A673 (cell line): ENCODE measurements around the gene KRTAP12-4. TPM values are rescaled to one million over a fixed set of nuclear protein-coding genes. Genes with fewer than 3 reads are reported as not detected.

ENCODE experiments used
- BruUV-seq: library from RNA; stranded (reverse); fragments of 400-500 nt; replicated peaks from 2 replicates; lab custom pipeline; 2021; lab: Mats Ljungman, UMichigan
- CTCF ChIA-PET: fragments of 300-600 bp; sonication (Branson Sonifier 250); formaldehyde crosslinking; loops from one replicate; lab custom pipeline; 2022; ENCODE audit warnings: antibody characterized with exemption; lab: Charles Lee
- POLR2A ChIA-PET: fragments of 300-600 bp; sonication (Branson Sonifier 250); formaldehyde crosslinking; loops from one replicate; lab custom pipeline; 2022; ENCODE audit warnings: antibody characterized with exemption; ENCODE audit not compliant: low non-redundant PET; lab: Charles Lee
- DNase-seq: peaks from one replicate; pipeline ENCODE4 v3.0.0-alpha.2; 2015; ENCODE audit warnings: low spot score
- H3K27ac ChIP-seq: fragments of 200-600 bp; sonication (generic); 2 replicates; pipeline ENCODE4 v1.5.1; 2016; ENCODE audit warnings: mixed run types, low read depth, mild to moderate bottlenecking, mixed read lengths, antibody characterized with exemption, low read length; ENCODE audit not compliant: poor library complexity, severe bottlenecking
- H3K27me3 ChIP-seq: fragments of 200-600 bp; sonication (generic); replicated peaks from 2 replicates; pipeline ENCODE4 v1.6.1; 2017; ENCODE audit warnings: mixed run types, low read depth, mild to moderate bottlenecking, mixed read lengths, antibody characterized with exemption, low read length; ENCODE audit not compliant: insufficient read depth, poor library complexity
- H3K36me3 ChIP-seq: fragments of 200-600 bp; sonication (generic); 2 replicates; pipeline ENCODE4 v1.6.1; 2016; ENCODE audit warnings: mixed run types, mild to moderate bottlenecking, mixed read lengths, antibody characterized with exemption, low read length; ENCODE audit not compliant: insufficient read depth, poor library complexity, severe bottlenecking
- H3K4me1 ChIP-seq: fragments of 200-600 bp; sonication (generic); 2 replicates; pipeline ENCODE4 v1.6.1; 2017; ENCODE audit warnings: mixed run types, mild to moderate bottlenecking, mixed read lengths, antibody characterized with exemption, low read length; ENCODE audit not compliant: insufficient read depth, poor library complexity, severe bottlenecking
- H3K4me3 ChIP-seq: fragments of 200-600 bp; sonication (generic); 2 replicates; pipeline ENCODE4 v1.5.1; 2016; ENCODE audit warnings: low read depth, mixed run types, mild to moderate bottlenecking, mixed read lengths, low read length; ENCODE audit not compliant: poor library complexity, severe bottlenecking
- H3K9me3 ChIP-seq: fragments of 200-600 bp; sonication (generic); 2 replicates; pipeline ENCODE4 v1.6.1; 2016; ENCODE audit warnings: mixed run types, low read depth, mild to moderate bottlenecking, mixed read lengths, antibody characterized with exemption, low read length; ENCODE audit not compliant: poor library complexity, severe bottlenecking
- EZH2 ChIP-seq: fragments of 200-600 bp; sonication (generic); IDR thresholded peaks from 2 replicates; pipeline ENCODE4 v1.6.1; 2017; ENCODE audit warnings: borderline replicate concordance, low read depth, mild to moderate bottlenecking, mixed read lengths, antibody characterized with exemption, low read length; ENCODE audit not compliant: poor library complexity, severe bottlenecking
- intact Hi-C: fragments of 100-400 bp; cut with micrococcal nuclease; formaldehyde crosslinking; loops from one replicate; pipeline ENCODE4 v1.10.0; 2022; ENCODE audit not compliant: unreplicated experiment
- total RNA-seq: library from RNA; stranded (reverse); gene quantifications from 2 replicates; pipeline ENCODE4 v1.2.3, GENCODE V29; 2021
- TF ChIP-seq, protein P1 (sequence below): fragments of 300-800, 200-600 bp; sonication (generic); conservative IDR thresholded peaks from 2 replicates; pipeline ENCODE4 v1.5.1; 2017; ENCODE audit warnings: low read depth, mild to moderate bottlenecking, antibody characterized with exemption, low read length, moderate library complexity, mixed read lengths

Gene KRTAP12-4
- total RNA-seq, 1 experiment from 2014 or later, result 1.0 TPM

DNA sequence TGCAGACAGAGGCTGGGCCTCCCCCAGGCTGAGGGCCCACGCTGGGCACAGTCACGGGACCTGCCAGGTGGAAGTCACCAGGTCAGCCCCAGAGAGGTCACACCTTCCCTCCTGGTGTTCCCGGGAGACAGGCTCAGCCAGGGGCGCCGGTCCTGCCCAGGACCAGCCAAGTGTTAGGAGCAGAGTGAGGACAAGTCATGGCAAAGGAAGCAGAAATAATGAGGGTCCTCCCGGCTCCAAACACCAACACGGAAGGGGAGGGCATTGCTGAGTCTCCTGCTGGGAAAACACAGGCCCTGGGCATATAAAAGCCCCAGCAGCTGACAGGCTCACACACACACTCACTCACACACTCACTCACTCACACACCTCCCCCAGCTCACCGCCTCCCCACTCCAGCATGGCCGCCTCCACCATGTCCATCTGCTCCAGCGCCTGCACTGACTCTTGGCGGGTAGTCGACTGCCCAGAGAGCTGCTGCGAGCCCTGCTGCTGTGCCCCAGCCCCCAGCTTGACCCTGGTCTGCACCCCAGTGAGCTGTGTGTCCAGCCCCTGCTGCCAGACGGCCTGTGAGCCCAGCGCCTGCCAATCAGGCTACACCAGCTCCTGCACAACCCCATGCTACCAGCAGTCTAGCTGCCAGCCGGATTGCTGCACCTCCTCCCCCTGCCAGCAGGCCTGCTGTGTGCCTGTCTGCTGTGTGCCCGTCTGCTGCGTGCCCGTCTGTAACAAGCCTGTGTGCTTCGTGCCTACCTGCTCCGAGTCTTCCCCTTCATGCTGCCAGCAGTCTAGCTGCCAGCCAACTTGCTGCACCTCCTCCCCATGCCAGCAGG lies 17.2 kb downstream of the KRTAP12-4 start, which contains the start of gene KRTAP10-10:
KRTAP10-10 (plus strand) TSS at position 339 of the 833 bp plus-strand sequence; CDS start at position 401, 62 bp downstream.
- no peaks in the 10 kb centered on the region for H3K27me3 ChIP-seq
- intact Hi-C loops, result no loop called here
- DNase-seq, result no peak
- POLR2A ChIA-PET, result no interaction called here
- CTCF ChIA-PET, result no interaction called here
- H3K9me3 ChIP-seq, result peaks cover 2% of the 10 kb centered on the region
- H3K36me3 ChIP-seq, result no peaks in the 10 kb centered on the region
- no peak within 1 kb of the TSS for H3K27ac ChIP-seq
- no TSS peak for BruUV-seq
- no peaks in the 10 kb centered on the region for H3K4me1 ChIP-seq
- no peak for TF ChIP-seq EZH2
- TF ChIP-seq, protein P1, sequence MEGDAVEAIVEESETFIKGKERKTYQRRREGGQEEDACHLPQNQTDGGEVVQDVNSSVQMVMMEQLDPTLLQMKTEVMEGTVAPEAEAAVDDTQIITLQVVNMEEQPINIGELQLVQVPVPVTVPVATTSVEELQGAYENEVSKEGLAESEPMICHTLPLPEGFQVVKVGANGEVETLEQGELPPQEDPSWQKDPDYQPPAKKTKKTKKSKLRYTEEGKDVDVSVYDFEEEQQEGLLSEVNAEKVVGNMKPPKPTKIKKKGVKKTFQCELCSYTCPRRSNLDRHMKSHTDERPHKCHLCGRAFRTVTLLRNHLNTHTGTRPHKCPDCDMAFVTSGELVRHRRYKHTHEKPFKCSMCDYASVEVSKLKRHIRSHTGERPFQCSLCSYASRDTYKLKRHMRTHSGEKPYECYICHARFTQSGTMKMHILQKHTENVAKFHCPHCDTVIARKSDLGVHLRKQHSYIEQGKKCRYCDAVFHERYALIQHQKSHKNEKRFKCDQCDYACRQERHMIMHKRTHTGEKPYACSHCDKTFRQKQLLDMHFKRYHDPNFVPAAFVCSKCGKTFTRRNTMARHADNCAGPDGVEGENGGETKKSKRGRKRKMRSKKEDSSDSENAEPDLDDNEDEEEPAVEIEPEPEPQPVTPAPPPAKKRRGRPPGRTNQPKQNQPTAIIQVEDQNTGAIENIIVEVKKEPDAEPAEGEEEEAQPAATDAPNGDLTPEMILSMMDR, result no peak
- H3K4me3 ChIP-seq, result no peak within 1 kb of the TSS

DNA sequence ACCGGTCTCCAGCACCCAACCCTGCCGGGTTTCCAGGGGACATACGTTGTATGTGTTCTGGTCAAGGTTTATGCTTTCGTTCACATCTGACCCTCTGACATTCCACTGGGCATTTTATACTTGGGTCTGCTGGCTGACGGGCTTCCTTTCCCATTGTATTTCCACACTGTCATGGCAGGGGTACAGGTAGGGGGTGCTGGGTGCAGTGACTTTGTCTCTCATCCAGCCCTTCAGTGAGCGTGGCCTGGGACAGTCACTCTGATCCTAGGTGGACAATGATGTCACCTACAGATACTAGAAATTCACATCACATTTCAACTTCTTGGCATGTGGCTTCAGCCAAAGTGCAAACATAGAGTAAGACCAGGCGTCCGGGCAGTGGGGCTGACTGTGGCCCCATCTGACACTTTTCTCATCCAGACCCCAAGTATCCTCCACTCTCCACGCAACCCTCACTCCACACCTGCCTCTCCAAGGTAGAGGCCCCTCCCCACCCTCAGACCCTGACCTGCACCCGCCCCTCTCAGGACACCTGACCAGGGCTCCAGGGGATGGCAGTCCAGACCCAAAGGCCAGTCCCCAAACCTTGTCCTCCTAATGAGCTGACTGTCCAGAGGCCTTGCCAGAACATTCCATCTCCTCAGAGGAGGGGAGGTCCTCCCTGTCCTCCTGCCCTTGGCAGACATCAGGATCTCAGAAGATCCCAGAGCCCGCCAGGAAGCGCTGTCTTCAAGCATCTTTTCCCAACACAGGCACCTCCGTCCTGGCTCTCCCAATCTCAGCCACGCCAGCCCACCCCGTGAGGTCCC lies 18.0 kb downstream of the KRTAP12-4 start:
- BruUV-seq, result no TSS peak
- Histone ChIP-seq H3K9me3 (peaks cover 9% of the 10 kb centered on the region), H3K4me3 (no peak overlapping the region), H3K27ac (no peak overlapping the region), H3K36me3 (no peaks in the 10 kb centered on the region), H3K4me1 (no peaks in the 10 kb centered on the region), H3K27me3 (no peaks in the 10 kb centered on the region)
- intact Hi-C loops, result no loop called here
- TF ChIP-seq EZH2, result no peak
- TF ChIP-seq, protein P1, result no peak
- no peak for DNase-seq
- CTCF ChIA-PET, result no interaction called here
- POLR2A ChIA-PET, result no interaction called here

DNA sequence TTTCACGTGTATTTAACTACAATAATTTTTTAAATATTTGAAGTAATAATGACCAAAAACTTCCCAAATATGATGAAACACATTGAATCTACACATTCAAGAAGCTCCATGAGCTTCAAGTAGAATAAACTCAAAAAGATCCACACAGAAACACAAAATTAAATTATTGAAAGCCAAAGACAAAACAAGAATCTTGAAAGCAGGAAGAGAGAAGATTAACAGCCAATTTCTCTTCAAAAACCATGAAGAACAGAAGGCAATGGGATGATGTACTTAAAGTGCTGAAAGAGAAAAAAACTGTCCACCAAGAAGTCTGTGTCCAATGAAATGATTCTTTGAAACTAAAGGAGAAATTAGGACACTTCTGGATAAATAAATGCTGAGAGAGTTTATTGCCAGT lies 22.4 kb downstream of the KRTAP12-4 start:
- CTCF ChIA-PET, result no interaction called here
- H3K27me3 ChIP-seq, result no peaks in the 10 kb centered on the region
- H3K36me3 ChIP-seq, result no peaks in the 10 kb centered on the region
- intact Hi-C loops, result no loop called here
- no peak overlapping the region for H3K4me3 ChIP-seq
- BruUV-seq, result no TSS peak
- TF ChIP-seq EZH2, result no peak
- TF ChIP-seq, protein P1, result no peak
- H3K9me3 ChIP-seq, result peaks cover 16% of the 10 kb centered on the region
- H3K27ac ChIP-seq, result no peak overlapping the region
- no peaks in the 10 kb centered on the region for H3K4me1 ChIP-seq
- POLR2A ChIA-PET, result no interaction called here
- no peak for DNase-seq
